H9 (cell line): Measurements from ENCODE around the gene ABCG1. TPM values are rescaled to one million over a fixed set of nuclear protein-coding genes. Genes with fewer than 3 reads are reported as not detected.

Experiments used
- DNase-seq: peaks from one replicate; pipeline ENCODE4 v3.0.0-alpha.2; 2017
- H2AFZ ChIP-seq: one replicate; pipeline ENCODE4 v1.6.1; 2013; ENCODE audit warnings: mild to moderate bottlenecking, low read length, control low read depth, moderate library complexity
- H2AK5ac ChIP-seq: 2 replicates; pipeline ENCODE4 v1.6.1; 2013; ENCODE audit warnings: low read length, control low read depth, mixed read lengths; ENCODE audit not compliant: insufficient read length
- H2BK120ac ChIP-seq: one replicate; pipeline ENCODE4 v1.6.1; 2013; ENCODE audit warnings: low read depth, mild to moderate bottlenecking, low read length, control low read depth, inconsistent platforms; ENCODE audit not compliant: poor library complexity, severe bottlenecking
- H2BK12ac ChIP-seq: 2 replicates; pipeline ENCODE4 v1.6.1; 2013; ENCODE audit warnings: low read length, control low read depth, mixed read lengths, low read depth; ENCODE audit not compliant: insufficient read length
- H2BK15ac ChIP-seq: 2 replicates; pipeline ENCODE4 v1.6.1; 2013; ENCODE audit warnings: low read depth, low read length, control low read depth
- H2BK20ac ChIP-seq: one replicate; pipeline ENCODE4 v1.6.1; 2013; ENCODE audit warnings: low read depth, mild to moderate bottlenecking, low read length, control low read depth, inconsistent platforms; ENCODE audit not compliant: poor library complexity, severe bottlenecking
- H2BK5ac ChIP-seq: 2 replicates; pipeline ENCODE4 v1.6.1; 2013; ENCODE audit warnings: low read length, control low read depth, mixed read lengths; ENCODE audit not compliant: insufficient read length
- H3K14ac ChIP-seq: 2 replicates; pipeline ENCODE4 v1.6.1; 2013; ENCODE audit warnings: low read length, control low read depth; ENCODE audit not compliant: insufficient read depth
- H3K18ac ChIP-seq: 2 replicates; pipeline ENCODE4 v1.6.1; 2013; ENCODE audit warnings: low read depth, mild to moderate bottlenecking, mixed read lengths, low read length, control low read depth; ENCODE audit not compliant: insufficient read length
- H3K23ac ChIP-seq: 2 replicates; pipeline ENCODE4 v1.6.1; 2013; ENCODE audit warnings: low read length, control low read depth, mixed read lengths, low read depth; ENCODE audit not compliant: insufficient read length
- H3K23me2 ChIP-seq: 2 replicates; pipeline ENCODE4 v1.6.1; 2013; ENCODE audit warnings: low read depth, mild to moderate bottlenecking, mixed read lengths, low read length, control low read depth; ENCODE audit not compliant: insufficient read length, poor library complexity, severe bottlenecking
- H3K27ac ChIP-seq: 2 replicates; pipeline ENCODE4 v1.5.1; 2013; ENCODE audit warnings: low read length, control low read depth, mixed read lengths, low read depth; ENCODE audit not compliant: insufficient read length
- H3K27me3 ChIP-seq: 2 replicates; pipeline ENCODE4 v1.6.1; 2013; ENCODE audit warnings: low read length, control low read depth, inconsistent platforms; ENCODE audit not compliant: insufficient read depth
- H3K4ac ChIP-seq: 2 replicates; pipeline ENCODE4 v1.6.1; 2013; ENCODE audit warnings: low read depth, mild to moderate bottlenecking, control low read depth, inconsistent platforms, low read length, moderate library complexity
- H3K4me1 ChIP-seq: 2 replicates; pipeline ENCODE4 v1.6.1; 2013; ENCODE audit warnings: low read length, control low read depth, inconsistent platforms; ENCODE audit not compliant: insufficient read depth
- H3K4me2 ChIP-seq: 2 replicates; pipeline ENCODE4 v1.6.1; 2013; ENCODE audit warnings: low read length, control low read depth, mixed read lengths; ENCODE audit not compliant: insufficient read length, insufficient read depth
- H3K56ac ChIP-seq: 2 replicates; pipeline ENCODE4 v1.6.1; 2013; ENCODE audit warnings: low read depth, mild to moderate bottlenecking, mixed read lengths, low read length, control low read depth; ENCODE audit not compliant: insufficient read length
- H3K79me1 ChIP-seq: 2 replicates; pipeline ENCODE4 v1.6.1; 2013; ENCODE audit warnings: low read depth, mild to moderate bottlenecking, moderate library complexity, low read length, control low read depth, inconsistent platforms; ENCODE audit not compliant: insufficient read depth, poor library complexity, severe bottlenecking
- H3K79me2 ChIP-seq: 2 replicates; pipeline ENCODE4 v1.6.1; 2013; ENCODE audit warnings: low read length, control low read depth, inconsistent platforms; ENCODE audit not compliant: insufficient read depth
- H3K9ac ChIP-seq: 2 replicates; pipeline ENCODE4 v1.6.1; 2013; ENCODE audit warnings: low read length, control low read depth, mixed read lengths; ENCODE audit not compliant: insufficient read length; ENCODE audit errors: extremely low read depth
- H3K9me3 ChIP-seq: one replicate; pipeline ENCODE4 v1.6.1; 2013; ENCODE audit warnings: low read depth, low read length, inconsistent platforms; ENCODE audit not compliant: control insufficient read depth
- H3T11ph ChIP-seq: one replicate; pipeline ENCODE4 v1.6.1; 2013; ENCODE audit warnings: mild to moderate bottlenecking, low read length, control low read depth, inconsistent platforms
- H4K20me1 ChIP-seq: one replicate; pipeline ENCODE4 v1.6.1; 2013; ENCODE audit not compliant: control insufficient read depth, insufficient read length, insufficient read depth
- H4K5ac ChIP-seq: 2 replicates; pipeline ENCODE4 v1.6.1; 2013; ENCODE audit warnings: low read depth, mild to moderate bottlenecking, mixed read lengths, low read length, control low read depth; ENCODE audit not compliant: insufficient read length
- H4K8ac ChIP-seq: replicated peaks from 2 replicates; pipeline ENCODE4 v1.6.1; 2013; ENCODE audit warnings: low read length, control low read depth, mixed read lengths, low read depth; ENCODE audit not compliant: insufficient read length
- H4K91ac ChIP-seq: 2 replicates; pipeline ENCODE4 v1.6.1; 2013; ENCODE audit warnings: low read depth, mild to moderate bottlenecking, moderate library complexity, mixed read lengths, low read length, control low read depth; ENCODE audit not compliant: insufficient read length
- H3K27ac Mint-ChIP-seq, 3 experiments: 2 replicates in 2 of 3; 3 replicates in 1 of 3; pipeline ENCODE4 v1.8.0; 2020 to 2021; ENCODE audit warnings: mixed read lengths in 3 of 3, mild to moderate bottlenecking in 1 of 3, moderate library complexity in 1 of 3
- H3K27me3 Mint-ChIP-seq: 2 replicates; pipeline ENCODE4 v1.8.0; 2021; ENCODE audit warnings: low read depth, mild to moderate bottlenecking, moderate library complexity, mixed read lengths
- H3K36me3 Mint-ChIP-seq, 3 experiments: 2 replicates in 2 of 3; 3 replicates in 1 of 3; pipeline ENCODE4 v1.8.0; 2020 to 2021; ENCODE audit warnings: low read depth in 3 of 3, mixed read lengths in 3 of 3; ENCODE audit not compliant: insufficient read depth in 1 of 3
- H3K4me1 Mint-ChIP-seq, 2 experiments: 2 replicates each; pipeline ENCODE4 v1.8.0; 2020; ENCODE audit warnings: mixed read lengths in 2 of 2
- H3K4me3 Mint-ChIP-seq, 2 experiments: 2 replicates in 1 of 2; 3 replicates in 1 of 2; pipeline ENCODE4 v1.8.0; 2020 to 2021; ENCODE audit warnings: mild to moderate bottlenecking in 2 of 2, mixed read lengths in 2 of 2, moderate library complexity in 1 of 2
- H3K9me3 Mint-ChIP-seq, 2 experiments: 2 replicates in 1 of 2; 3 replicates in 1 of 2; pipeline ENCODE4 v1.8.0; 2020; ENCODE audit warnings: mild to moderate bottlenecking in 2 of 2, mixed read lengths in 2 of 2, moderate library complexity in 1 of 2
- WGBS: extraction: QIAGEN DNeasy Blood & Tissue Kit; methylation state at CpG from one replicate; pipeline ENCODE4 v1.1.7; 2013; ENCODE audit warnings: missing lambda C conversion rate, low lambda C conversion rate, mixed read lengths; ENCODE audit not compliant: insufficient read length; ENCODE audit errors: extremely low coverage; 5-methylcytosine and 5-hydroxymethylcytosine counted together
- total RNA-seq: library from RNA; stranded (reverse); gene quantifications from 2 replicates; pipeline ENCODE4 v1.2.1, GENCODE V29; 2021
- TF ChIP-seq, protein P1 (sequence below): fragments of 200-600 bp; sonication (generic); conservative IDR thresholded peaks from 3 replicates; pipeline ENCODE4 v1.8.0; 2021; ENCODE audit warnings: antibody characterized with exemption, mild to moderate bottlenecking

ABCG1 gene
- total RNA-seq, 1 experiment from 2014 or later: 0.83 TPM

DNA sequence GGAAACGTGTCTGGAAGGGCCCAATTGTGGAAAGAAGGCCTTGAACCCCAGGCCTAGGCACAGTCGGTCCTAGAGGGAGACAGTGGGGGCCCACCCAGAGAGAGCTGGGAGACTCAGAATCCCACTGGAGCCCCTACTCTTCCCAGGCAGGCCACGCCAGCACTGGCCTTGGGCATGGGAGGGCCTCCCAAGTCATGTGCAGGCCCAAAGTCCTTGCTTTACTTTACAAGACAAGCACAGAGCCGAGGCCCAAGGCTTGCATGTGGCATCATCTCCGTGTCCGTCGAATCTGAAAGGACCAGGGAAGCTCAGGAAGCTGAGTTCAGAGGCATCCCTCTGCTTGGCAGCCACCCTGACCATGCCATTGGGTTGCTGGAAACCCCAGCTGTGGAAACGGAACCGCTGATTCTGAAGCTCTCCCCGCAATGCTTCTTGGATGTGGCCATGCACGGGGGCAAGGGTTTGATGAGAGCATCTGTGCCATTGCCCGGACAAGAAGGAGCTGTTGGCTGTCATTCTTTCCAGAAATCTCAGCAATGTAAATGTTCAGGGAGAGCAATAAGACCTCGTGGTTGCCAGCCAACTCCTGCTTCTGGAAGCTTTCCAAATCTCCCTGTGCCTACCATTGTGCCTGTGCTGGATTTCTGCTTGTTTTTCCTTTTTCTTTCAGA lies 32.8 kb downstream of the ABCG1 start:
- no peak overlapping the region for H2BK120ac ChIP-seq
- H3K4ac ChIP-seq: no peak overlapping the region
- TF ChIP-seq, protein P1, sequence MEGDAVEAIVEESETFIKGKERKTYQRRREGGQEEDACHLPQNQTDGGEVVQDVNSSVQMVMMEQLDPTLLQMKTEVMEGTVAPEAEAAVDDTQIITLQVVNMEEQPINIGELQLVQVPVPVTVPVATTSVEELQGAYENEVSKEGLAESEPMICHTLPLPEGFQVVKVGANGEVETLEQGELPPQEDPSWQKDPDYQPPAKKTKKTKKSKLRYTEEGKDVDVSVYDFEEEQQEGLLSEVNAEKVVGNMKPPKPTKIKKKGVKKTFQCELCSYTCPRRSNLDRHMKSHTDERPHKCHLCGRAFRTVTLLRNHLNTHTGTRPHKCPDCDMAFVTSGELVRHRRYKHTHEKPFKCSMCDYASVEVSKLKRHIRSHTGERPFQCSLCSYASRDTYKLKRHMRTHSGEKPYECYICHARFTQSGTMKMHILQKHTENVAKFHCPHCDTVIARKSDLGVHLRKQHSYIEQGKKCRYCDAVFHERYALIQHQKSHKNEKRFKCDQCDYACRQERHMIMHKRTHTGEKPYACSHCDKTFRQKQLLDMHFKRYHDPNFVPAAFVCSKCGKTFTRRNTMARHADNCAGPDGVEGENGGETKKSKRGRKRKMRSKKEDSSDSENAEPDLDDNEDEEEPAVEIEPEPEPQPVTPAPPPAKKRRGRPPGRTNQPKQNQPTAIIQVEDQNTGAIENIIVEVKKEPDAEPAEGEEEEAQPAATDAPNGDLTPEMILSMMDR: no peak
- Mint-ChIP-seq H3K4me1 (peaks cover 5 to 8% of the 10 kb centered on the region in 2 experiments; a peak in 3 of 4 replicates), H3K4me3 (no peak overlapping the region), H3K27ac (no peak overlapping the region), H3K36me3 (no peaks in the 10 kb centered on the region), H3K9me3 (no peaks in the 10 kb centered on the region), H3K27me3 (peaks cover 30% of the 10 kb centered on the region)
- H3T11ph ChIP-seq: no peak overlapping the region
- H3K4me1 ChIP-seq: no peaks in the 10 kb centered on the region
- H2AFZ ChIP-seq: no peak overlapping the region
- no peak for DNase-seq
- WGBS: no CpG with 5 or more reads among the region's 13 CpGs
- no peaks in the 10 kb centered on the region for H3K27me3 ChIP-seq
- no peak overlapping the region for H2BK5ac ChIP-seq
- H2AK5ac ChIP-seq: no peak overlapping the region
- H3K79me1 ChIP-seq: no peaks in the 10 kb centered on the region
- H3K79me2 ChIP-seq: no peaks in the 10 kb centered on the region
- H4K91ac ChIP-seq: no peak overlapping the region
- H4K5ac ChIP-seq: no peak overlapping the region
- H3K9ac ChIP-seq: no peak overlapping the region
- H3K9me3 ChIP-seq: no peaks in the 10 kb centered on the region
- H3K23me2 ChIP-seq: no peaks in the 10 kb centered on the region
- no peaks in the 10 kb centered on the region for H4K20me1 ChIP-seq
- H4K8ac ChIP-seq: no peak overlapping the region
- H3K14ac ChIP-seq: no peak overlapping the region
- H3K18ac ChIP-seq: no peak overlapping the region
- no peak overlapping the region for H3K27ac ChIP-seq
- no peak overlapping the region for H3K4me2 ChIP-seq
- no peak overlapping the region for H2BK20ac ChIP-seq
- H3K23ac ChIP-seq: no peak overlapping the region
- no peak overlapping the region for H2BK12ac ChIP-seq
- no peak overlapping the region for H3K56ac ChIP-seq
- H2BK15ac ChIP-seq: no peak overlapping the region
